Epithelial cell of proximal tubule (primary cell): ENCODE data around the gene PLCD3. TPM values are rescaled to one million over a fixed set of nuclear protein-coding genes. Genes with fewer than 3 reads are reported as not detected.

Source experiments
- DNase-seq: peaks from one replicate; pipeline ENCODE4 v3.0.0-alpha.2; 2011; ENCODE audit warnings: low read depth
- H3K4me3 ChIP-seq: 2 replicates; pipeline ENCODE4 v1.5.1; 2011; ENCODE audit warnings: low read depth, mild to moderate bottlenecking, low read length
- CTCF ChIP-seq: conservative IDR thresholded peaks from 2 replicates; pipeline ENCODE4 v1.5.1; 2012; ENCODE audit warnings: low read depth, mild to moderate bottlenecking, low read length
- total RNA-seq: library from RNA; depleted of rRNA; stranded (reverse); fragments of >200 nt; gene quantifications from 2 replicates; pipeline ENCODE4 v1.2.3, GENCODE V29; 2015

PLCD3 gene
- total RNA-seq, 1 donor from 2014 or later: 107 TPM

- DNase-seq: no peak
- TF ChIP-seq CTCF: no peak
- H3K4me3 ChIP-seq: no peak overlapping the region
These were observed 45.9 kb downstream of the PLCD3 start for GRCh38 chr17:45086391-45086790.

- TF ChIP-seq CTCF: no peak
- no peak overlapping the region for H3K4me3 ChIP-seq
- DNase-seq: no peak
These were observed 51.1 kb downstream of the PLCD3 start for GRCh38 chr17:45081047-45081703.

GRCh38 chr17:45077643-45078042, 54.7 kb downstream of the PLCD3 start:
- TF ChIP-seq CTCF: no peak
- no peak for DNase-seq
- no peak overlapping the region for H3K4me3 ChIP-seq

- DNase-seq: no peak
- H3K4me3 ChIP-seq: no peak overlapping the region
- no peak for TF ChIP-seq CTCF
These were observed 58.8 kb downstream of the PLCD3 start for GRCh38 chr17:45073414-45074070.

GRCh38 chr17:45070809-45071208, 61.5 kb downstream of the PLCD3 start:
- no peak overlapping the region for H3K4me3 ChIP-seq
- TF ChIP-seq CTCF: no peak
- DNase-seq: no peak

GRCh38 chr17:45070001-45070400, 62.3 kb downstream of the PLCD3 start:
- no peak for TF ChIP-seq CTCF
- H3K4me3 ChIP-seq: no peak overlapping the region

GRCh38 chr17:45067637-45068036, 64.7 kb downstream of the PLCD3 start:
- DNase-seq: no peak
- TF ChIP-seq CTCF: no peak
- H3K4me3 ChIP-seq: no peak overlapping the region

More at GRCh38 chr17:45070001-45070400, 62.3 kb downstream of the PLCD3 start:
- DNase-seq: no peak
